ENCODE data around the gene RNF14. TPM values are rescaled to one million over a fixed set of nuclear protein-coding genes. Genes with fewer than 3 reads are reported as not detected.
A peak's percentile ranks its signal among the peaks of the same experiment; 100 is the strongest.

The RNF14 gene
- total RNA-seq, 1 donor from 2014 or later: 60.8 TPM

DNA sequence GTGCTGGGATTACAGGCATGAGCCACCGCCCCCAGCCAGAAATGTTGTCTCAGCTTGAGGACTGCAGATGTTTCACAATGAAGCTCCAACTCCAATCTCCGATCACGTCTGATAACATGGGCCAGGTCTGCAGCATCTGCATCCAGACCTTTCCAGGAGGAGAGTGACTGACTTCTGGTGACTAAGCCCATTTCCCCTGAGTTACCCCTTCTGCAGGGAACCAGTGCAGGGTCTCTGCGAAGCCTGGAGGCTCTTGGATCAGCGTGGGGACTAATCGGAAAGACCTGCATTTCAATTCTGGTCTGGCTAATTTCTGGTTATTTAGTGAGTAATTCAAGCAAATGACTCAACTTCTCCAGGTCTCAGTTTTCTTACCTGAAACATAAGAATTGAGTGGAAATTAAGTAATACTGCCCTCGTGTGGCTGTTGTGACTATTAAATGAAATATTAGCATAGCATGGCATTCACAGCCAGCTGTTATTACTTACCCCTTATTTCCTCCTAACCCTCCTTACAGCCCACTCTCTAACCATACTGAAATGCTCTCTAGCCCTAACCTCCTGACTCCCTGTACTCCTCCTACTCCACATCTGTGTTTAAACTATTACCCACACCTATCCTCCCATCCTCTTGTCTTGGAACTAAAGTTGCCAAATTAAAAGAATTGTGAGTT lies 46.1 kb downstream of the RNF14 start:
- H3K27me3 Mint-ChIP-seq (ENCODE audit: unreplicated experiment): peaks cover 6% of the 10 kb centered on the region
- H3K27ac Mint-ChIP-seq (ENCODE audit: unreplicated experiment): peak overlapping the region; percentile 24
- no peak for DNase-seq
- TF ChIP-seq, protein P1, sequence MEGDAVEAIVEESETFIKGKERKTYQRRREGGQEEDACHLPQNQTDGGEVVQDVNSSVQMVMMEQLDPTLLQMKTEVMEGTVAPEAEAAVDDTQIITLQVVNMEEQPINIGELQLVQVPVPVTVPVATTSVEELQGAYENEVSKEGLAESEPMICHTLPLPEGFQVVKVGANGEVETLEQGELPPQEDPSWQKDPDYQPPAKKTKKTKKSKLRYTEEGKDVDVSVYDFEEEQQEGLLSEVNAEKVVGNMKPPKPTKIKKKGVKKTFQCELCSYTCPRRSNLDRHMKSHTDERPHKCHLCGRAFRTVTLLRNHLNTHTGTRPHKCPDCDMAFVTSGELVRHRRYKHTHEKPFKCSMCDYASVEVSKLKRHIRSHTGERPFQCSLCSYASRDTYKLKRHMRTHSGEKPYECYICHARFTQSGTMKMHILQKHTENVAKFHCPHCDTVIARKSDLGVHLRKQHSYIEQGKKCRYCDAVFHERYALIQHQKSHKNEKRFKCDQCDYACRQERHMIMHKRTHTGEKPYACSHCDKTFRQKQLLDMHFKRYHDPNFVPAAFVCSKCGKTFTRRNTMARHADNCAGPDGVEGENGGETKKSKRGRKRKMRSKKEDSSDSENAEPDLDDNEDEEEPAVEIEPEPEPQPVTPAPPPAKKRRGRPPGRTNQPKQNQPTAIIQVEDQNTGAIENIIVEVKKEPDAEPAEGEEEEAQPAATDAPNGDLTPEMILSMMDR (IDR thresholded peaks at IDR 0.05; ENCODE audit: partially characterized antibody, unreplicated experiment): peak; percentile 72
- H3K36me3 Mint-ChIP-seq (ENCODE audit: unreplicated experiment): peaks cover 1% of the 10 kb centered on the region
- H3K4me1 Mint-ChIP-seq (ENCODE audit: low read depth, unreplicated experiment): no peaks in the 10 kb centered on the region
- peak overlapping the region; percentile 32 for H3K4me3 Mint-ChIP-seq (ENCODE audit: unreplicated experiment)
- peaks cover 3% of the 10 kb centered on the region for H3K9me3 Mint-ChIP-seq (ENCODE audit: unreplicated experiment)

DNA sequence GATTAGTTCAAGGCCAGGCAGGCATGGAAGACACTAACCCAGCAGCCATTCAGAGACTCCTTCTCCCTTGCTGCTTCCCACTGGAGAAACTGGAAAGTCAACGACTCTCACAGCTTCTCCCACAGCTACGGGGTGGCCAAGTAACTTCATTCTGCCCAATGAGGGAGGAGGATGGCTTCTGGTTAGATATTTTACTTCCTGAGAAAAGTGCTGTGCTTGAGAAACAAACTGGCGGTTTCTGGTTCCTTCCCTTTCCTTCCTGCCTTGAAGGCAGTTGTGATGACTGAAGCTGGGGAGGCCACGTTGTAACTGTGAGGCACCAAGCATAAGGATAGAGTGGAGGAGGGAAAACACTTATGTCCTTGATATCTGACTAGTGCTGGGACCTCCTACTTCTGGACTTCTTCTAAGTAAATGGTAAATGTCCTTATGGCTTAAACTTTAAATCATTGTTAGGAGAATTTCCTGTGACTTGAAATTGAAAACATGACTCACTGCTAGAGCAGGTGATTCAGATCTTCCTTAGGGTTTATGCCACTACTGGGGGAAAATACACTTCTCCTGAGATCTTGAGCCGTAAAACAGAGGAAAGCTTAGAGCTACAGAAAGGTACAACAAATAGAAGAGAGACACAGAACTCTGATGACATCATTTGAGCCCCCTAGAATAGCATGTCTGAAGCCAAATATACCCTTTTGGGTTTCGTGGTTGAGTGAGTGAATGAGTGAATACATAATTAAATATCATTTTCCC lies 47.1 kb downstream of the RNF14 start:
- peaks cover 3% of the 10 kb centered on the region for H3K9me3 Mint-ChIP-seq (ENCODE audit: unreplicated experiment)
- no peak overlapping the region for H3K4me3 Mint-ChIP-seq (ENCODE audit: unreplicated experiment)
- DNase-seq: no peak
- TF ChIP-seq, protein P1 (IDR thresholded peaks at IDR 0.05; ENCODE audit: partially characterized antibody, unreplicated experiment): no peak
- H3K36me3 Mint-ChIP-seq (ENCODE audit: unreplicated experiment): peaks cover 7% of the 10 kb centered on the region
- no peak overlapping the region for H3K27ac Mint-ChIP-seq (ENCODE audit: unreplicated experiment)
- H3K27me3 Mint-ChIP-seq (ENCODE audit: unreplicated experiment): peaks cover 6% of the 10 kb centered on the region
- H3K4me1 Mint-ChIP-seq (ENCODE audit: low read depth, unreplicated experiment): no peaks in the 10 kb centered on the region

DNA sequence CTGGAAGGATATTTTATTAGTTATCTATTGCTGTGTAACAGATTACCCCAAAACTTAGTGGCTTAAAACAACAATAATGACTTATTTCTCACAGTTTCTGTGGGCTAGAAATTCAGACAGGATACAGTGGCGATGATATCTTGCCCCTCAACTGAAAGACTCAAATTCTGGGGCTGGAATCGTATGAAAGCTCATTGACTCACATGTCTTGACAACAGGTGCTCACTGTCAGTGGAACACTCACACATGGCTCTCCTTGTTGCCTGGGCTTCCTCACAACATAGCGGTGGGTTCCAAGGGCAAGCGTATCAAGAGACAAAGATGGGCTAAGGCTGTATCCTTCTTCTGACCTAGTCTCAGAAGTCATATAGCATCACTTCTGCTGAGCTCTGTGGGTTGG lies 47.7 kb downstream of the RNF14 start:
- TF ChIP-seq, protein P1 (IDR thresholded peaks at IDR 0.05; ENCODE audit: partially characterized antibody, unreplicated experiment): no peak

DNA sequence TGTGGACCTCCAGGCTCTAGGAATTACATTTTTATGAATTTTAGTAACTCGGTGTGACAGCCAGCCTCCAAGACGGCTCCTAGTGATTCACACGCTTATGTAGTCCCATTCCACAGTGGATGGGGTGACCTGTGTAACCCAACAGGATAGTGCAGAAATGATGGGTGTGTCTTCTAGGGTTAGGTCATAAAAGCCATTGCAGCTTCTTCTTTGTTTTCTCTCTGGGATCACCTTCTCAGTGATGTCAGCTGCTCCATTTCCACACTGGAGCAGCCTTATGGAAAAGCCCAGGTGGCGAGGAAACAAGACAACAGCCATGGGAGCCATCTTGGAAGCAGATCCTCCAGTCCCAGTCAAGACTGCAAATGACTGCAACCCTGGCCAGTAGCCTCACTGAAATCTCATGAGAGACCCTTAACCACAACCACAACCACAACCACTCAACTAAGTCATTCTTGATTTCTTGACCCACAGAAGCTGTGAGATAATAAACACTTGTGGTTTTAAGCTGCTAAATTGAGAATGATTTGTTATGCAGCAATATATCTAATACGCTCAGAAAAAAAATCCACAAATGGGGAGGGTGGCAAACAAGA lies 49.0 kb downstream of the RNF14 start:
- no peak for DNase-seq
- H3K9me3 Mint-ChIP-seq (ENCODE audit: unreplicated experiment): peaks cover 3% of the 10 kb centered on the region
- H3K27me3 Mint-ChIP-seq (ENCODE audit: unreplicated experiment): peaks cover 4% of the 10 kb centered on the region
- no peak overlapping the region for H3K27ac Mint-ChIP-seq (ENCODE audit: unreplicated experiment)
- TF ChIP-seq, protein P1 (IDR thresholded peaks at IDR 0.05; ENCODE audit: partially characterized antibody, unreplicated experiment): no peak
- peaks cover 7% of the 10 kb centered on the region for H3K36me3 Mint-ChIP-seq (ENCODE audit: unreplicated experiment)
- no peak overlapping the region for H3K4me3 Mint-ChIP-seq (ENCODE audit: unreplicated experiment)
- H3K4me1 Mint-ChIP-seq (ENCODE audit: low read depth, unreplicated experiment): no peaks in the 10 kb centered on the region

More for the DNA sequence above, 47.7 kb downstream of the RNF14 start:
- Mint-ChIP-seq H3K36me3 (ENCODE audit: unreplicated experiment) (peaks cover 7% of the 10 kb centered on the region), H3K27ac (ENCODE audit: unreplicated experiment) (no peak overlapping the region), H3K4me3 (ENCODE audit: unreplicated experiment) (no peak overlapping the region), H3K4me1 (ENCODE audit: low read depth, unreplicated experiment) (no peaks in the 10 kb centered on the region), H3K27me3 (ENCODE audit: unreplicated experiment) (peaks cover 5% of the 10 kb centered on the region), H3K9me3 (ENCODE audit: unreplicated experiment) (peaks cover 3% of the 10 kb centered on the region)
- DNase-seq: no peak
